Fibroblast of the aortic adventitia (primary cell): ENCODE measurements around the gene CCDC142. TPM values are rescaled to one million over a fixed set of nuclear protein-coding genes. Genes with fewer than 3 reads are reported as not detected.
A peak's percentile ranks its signal among the peaks of the same experiment; 100 is the strongest.

Experiments used
- DNase-seq: peaks from one replicate; pipeline ENCODE4 v3.0.0-alpha.2; 2010; ENCODE audit warnings: low read depth
- H3K4me3 ChIP-seq: 2 replicates; pipeline ENCODE4 v1.5.1; 2011; ENCODE audit warnings: low read depth, mild to moderate bottlenecking, control low read depth, low read length, moderate library complexity
- CTCF ChIP-seq: IDR thresholded peaks from 2 replicates; pipeline ENCODE4 v1.5.1; 2011; ENCODE audit warnings: mild to moderate bottlenecking, low read length, control low read depth, inconsistent platforms; ENCODE audit not compliant: insufficient read depth
- total RNA-seq: library from RNA; depleted of rRNA; stranded (reverse); fragments of >200 nt; gene quantifications from 2 replicates; pipeline ENCODE4 v1.2.3, GENCODE V29; 2012; ENCODE audit warnings: low replicate concordance

CCDC142 gene
- total RNA-seq, 1 donor, result 27.7 TPM

GRCh38 chr2:74441690-74442482 lies 40.9 kb downstream of the CCDC142 start, which contains the start of gene RTKN:
TSS of gene RTKN (minus strand) at chr2:74441937. CDS start at chr2:74441816, 121 bp downstream.
- TF ChIP-seq CTCF, result no peak
- H3K4me3 ChIP-seq, result peak within 1 kb of the TSS; percentile 76
- no peak for DNase-seq

- TF ChIP-seq CTCF, result no peak
- H3K4me3 ChIP-seq, result no peak overlapping the region
- no peak for DNase-seq
Measured at GRCh38 chr2:74441170-74441689, 41.6 kb downstream of the CCDC142 start.

GRCh38 chr2:74440378-74441169 lies 42.2 kb downstream of the CCDC142 start:
- peak; percentile 80 for DNase-seq
- peak; percentile 39 for TF ChIP-seq CTCF
- H3K4me3 ChIP-seq, result peak overlapping the region; percentile 76

GRCh38 chr2:74439803-74440377 lies 42.9 kb downstream of the CCDC142 start:
- peak; percentile 62 for DNase-seq

GRCh38 chr2:74439373-74439772 lies 43.4 kb downstream of the CCDC142 start:
- no peak for TF ChIP-seq CTCF
- no peak for DNase-seq
- peak overlapping the region; percentile 76 for H3K4me3 ChIP-seq

More at GRCh38 chr2:74439803-74440377, 42.9 kb downstream of the CCDC142 start:
- TF ChIP-seq CTCF, result no peak
- H3K4me3 ChIP-seq, result peak overlapping the region; percentile 76

GRCh38 chr2:74438248-74438647 lies 44.5 kb downstream of the CCDC142 start:
- no peak for DNase-seq
- no peak for TF ChIP-seq CTCF
- H3K4me3 ChIP-seq, result no peak overlapping the region
